Tibial artery (tissue), 4 donors: ENCODE data around the gene EPO.

Source experiments
- DNase-seq, 2 donors: peaks; one replicate each; pipeline ENCODE4 v3.0.0-alpha.2; 2019
- H3K27ac ChIP-seq, 2 donors: fragments of 200-600 bp; sonication (generic) in 1 of 2; 1 replicate in 1 of 2; 2 replicates in 1 of 2; pipeline ENCODE4 v1.5.1; 2018 to 2019; ENCODE audit warnings: mild to moderate bottlenecking in 1 of 2
- H3K27me3 ChIP-seq, 2 donors: fragments of 200-600 bp; sonication (generic) in 1 of 2; one replicate each; pipeline versions ENCODE4 v1.5.1 to v1.6.0; 2016 to 2019
- H3K36me3 ChIP-seq, 3 donors: fragments of 200-600 bp; sonication (generic) in 2 of 3; one replicate each; pipeline ENCODE4 v1.5.1; 2016 to 2019; ENCODE audit warnings: mild to moderate bottlenecking in 2 of 3
- H3K4me1 ChIP-seq, 4 donors: fragments of 200-600 bp; sonication (generic) in 2 of 4; 1 replicate in 3 of 4; 2 replicates in 1 of 4; pipeline ENCODE4 v1.5.1; 2016 to 2019
- H3K4me3 ChIP-seq, 2 donors: fragments of 200-600 bp; sonication (generic) in 1 of 2; 1 replicate in 1 of 2; 2 replicates in 1 of 2; pipeline ENCODE4 v1.5.1; 2018 to 2019; ENCODE audit warnings: mild to moderate bottlenecking in 2 of 2
- H3K9me3 ChIP-seq, 3 donors: fragments of 200-600 bp; sonication (generic) in 1 of 3; one replicate each; pipeline ENCODE4 v1.5.1; 2016 to 2019
- CTCF ChIP-seq, 2 experiments: fragments of 200-600 bp in 1 of 2; fragments of 450-650 bp in 1 of 2; IDR thresholded peaks; one replicate each; pipeline ENCODE4 v1.5.1; 2017 to 2019; ENCODE audit warnings: antibody characterized with exemption in 2 of 2, mild to moderate bottlenecking in 1 of 2, moderate library complexity in 1 of 2
- intact Hi-C: fragments of 100-400 bp; cut with DNase I; formaldehyde crosslinking; loops from one replicate; pipeline ENCODE4 v1.15.0; 2023; ENCODE audit warnings: low total_unique reads

Gene EPO

GRCh38 chr7:100720279-100720670, at the start of gene EPO:
EPO (plus strand) TSS chr7:100720468; CDS start chr7:100720981, 513 bp downstream.
- no peak for DNase-seq
- Histone ChIP-seq H3K27ac (no peak within 1 kb of the TSS), H3K4me1 (peaks cover 0 to 17% (median 8%) of the 10 kb centered on the region in 4 donors), H3K4me3 (no peak within 1 kb of the TSS), H3K9me3 (no peaks in the 10 kb centered on the region), H3K36me3 (no peaks in the 10 kb centered on the region), H3K27me3 (peaks cover 0 to 67% of the 10 kb centered on the region in 2 donors)
- intact Hi-C loops, result loop anchor here (10.0 kb wide), 1 partner anchor 255 kb away; the partner anchor contains the start of gene SPACDR
- TF ChIP-seq CTCF (IDR thresholded peaks at IDR 0.05), result no peak

- Histone ChIP-seq H3K9me3 (no peaks in the 10 kb centered on the region), H3K36me3 (peaks cover 2 to 5% (median 4%) of the 10 kb centered on the region in 3 donors), H3K4me3 (no peak overlapping the region), H3K27me3 (no peaks in the 10 kb centered on the region), H3K27ac (no peak overlapping the region), H3K4me1 (peaks cover 0 to 27% (median 10%) of the 10 kb centered on the region in 4 donors)
- intact Hi-C loops, result loop anchor here (10.0 kb wide), 1 partner anchor 197 kb away; the partner anchor contains the start of gene TSC22D4
- DNase-seq, result no peak
- TF ChIP-seq CTCF (IDR thresholded peaks at IDR 0.05), result no peak
Measured at GRCh38 chr7:100671353-100672327, 48.6 kb upstream of the EPO start.

GRCh38 chr7:100673302-100673941, 46.8 kb upstream of the EPO start, which contains the start of gene GNB2:
GNB2 (plus strand) TSS chr7:100673740; CDS start chr7:100676266, 2,526 bp downstream.
- peaks cover 0 to 24% (median 11%) of the 10 kb centered on the region in 4 donors for H3K4me1 ChIP-seq
- intact Hi-C loops, result loop anchor here (10.0 kb wide), 1 partner anchor 199 kb away; the partner anchor contains the start of gene TSC22D4
- no peaks in the 10 kb centered on the region for H3K27me3 ChIP-seq
- peaks cover 20 to 22% (median 21%) of the 10 kb centered on the region in 3 donors for H3K36me3 ChIP-seq
- H3K27ac ChIP-seq, result peak within 1 kb of the TSS; percentile 99 to 100
- TF ChIP-seq CTCF (IDR thresholded peaks at IDR 0.05), result peak in 1 of 2 experiments; percentile 26
- peak; percentile 99 to 100 for DNase-seq
- peak within 1 kb of the TSS; percentile 98 to 99 for H3K4me3 ChIP-seq
- H3K9me3 ChIP-seq, result no peaks in the 10 kb centered on the region

GRCh38 chr7:100673942-100674410, 46.3 kb upstream of the EPO start:
- Histone ChIP-seq H3K36me3 (peaks cover 25 to 28% (median 27%) of the 10 kb centered on the region in 3 donors), H3K4me1 (peaks cover 0 to 27% (median 11%) of the 10 kb centered on the region in 4 donors), H3K27ac (peak overlapping the region; percentile 99 to 100), H3K4me3 (peak overlapping the region; percentile 98 to 99), H3K9me3 (no peaks in the 10 kb centered on the region), H3K27me3 (no peaks in the 10 kb centered on the region)
- DNase-seq, result peak; percentile 72 to 81
- no peak for TF ChIP-seq CTCF (IDR thresholded peaks at IDR 0.05)
- intact Hi-C loops, result loop anchor here (10.0 kb wide), 1 partner anchor 199 kb away; the partner anchor contains the start of gene TSC22D4
